ENCODE measurements around the gene CDK6.

The CDK6 gene

DNA sequence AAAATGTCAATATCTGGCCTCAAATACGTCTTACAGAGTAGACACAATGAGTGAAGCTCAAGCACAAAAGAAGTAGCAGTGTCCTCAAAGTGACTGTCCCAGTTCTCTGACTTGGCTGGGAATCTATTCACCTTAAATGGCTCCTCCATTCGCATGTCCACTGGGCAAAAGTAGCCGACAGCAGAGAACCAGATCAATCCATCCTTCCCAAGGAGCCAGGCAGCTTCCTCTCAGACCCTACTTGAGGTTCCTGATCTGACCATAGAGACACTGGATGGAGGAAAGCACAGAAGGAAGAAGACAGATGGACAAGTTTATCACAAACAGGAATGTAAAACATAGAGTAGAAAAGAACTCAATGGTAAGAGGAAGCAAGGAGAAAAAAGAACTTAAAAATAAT, 53.5 kb downstream of the CDK6 start:
- TF ChIP-seq HDGF (IDR thresholded peaks at IDR 0.05; ENCODE audit: borderline replicate concordance): no peak
- TF ChIP-seq TARDBP (IDR thresholded peaks at IDR 0.05): no peak
- TF ChIP-seq L3MBTL2 (conservative IDR thresholded peaks at IDR 0.05): no peak
- no peak for TF ChIP-seq FOXK2 (IDR thresholded peaks at IDR 0.05)
- no peak for TF ChIP-seq BHLHE40 (IDR thresholded peaks at IDR 0.05; ENCODE audit: borderline replicate concordance)
- no peak for TF ChIP-seq NFRKB (IDR thresholded peaks at IDR 0.05)
- no peak for TF ChIP-seq ARNT (IDR thresholded peaks at IDR 0.05)
- POLR2A ChIA-PET: no interaction called here
- no peak for DNase-seq (ENCODE audit: extremely low spot score)
- CTCF ChIA-PET: interaction anchor here (0.5 kb wide), 1 partner anchor 28 kb away, joined by 3 read pairs; no protein-coding TSS in a partner anchor

DNA sequence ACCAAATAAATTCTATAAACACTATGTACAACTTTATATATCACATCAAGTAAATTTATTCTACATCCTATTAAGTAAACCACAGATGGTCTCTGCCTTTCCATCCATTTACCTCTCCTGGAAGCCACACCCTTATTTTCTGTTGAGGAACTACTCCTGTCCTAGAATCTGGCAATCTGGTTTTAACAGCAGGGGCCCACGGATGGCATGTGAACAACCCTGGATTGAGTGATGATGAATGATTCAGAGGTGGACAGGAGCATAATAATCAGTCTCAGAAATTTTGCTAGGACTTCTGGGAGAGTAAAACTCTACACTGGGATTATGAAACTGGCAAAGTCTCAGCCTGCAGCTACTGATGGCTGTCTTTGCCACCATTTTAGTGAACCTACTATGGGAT, 54.1 kb downstream of the CDK6 start:
- DNase-seq (ENCODE audit: extremely low spot score): no peak
- ChIA-PET CTCF (no interaction called here), POLR2A (no interaction called here)
- TF ChIP-seq ZNF384 (IDR thresholded peaks at IDR 0.05): no peak

DNA sequence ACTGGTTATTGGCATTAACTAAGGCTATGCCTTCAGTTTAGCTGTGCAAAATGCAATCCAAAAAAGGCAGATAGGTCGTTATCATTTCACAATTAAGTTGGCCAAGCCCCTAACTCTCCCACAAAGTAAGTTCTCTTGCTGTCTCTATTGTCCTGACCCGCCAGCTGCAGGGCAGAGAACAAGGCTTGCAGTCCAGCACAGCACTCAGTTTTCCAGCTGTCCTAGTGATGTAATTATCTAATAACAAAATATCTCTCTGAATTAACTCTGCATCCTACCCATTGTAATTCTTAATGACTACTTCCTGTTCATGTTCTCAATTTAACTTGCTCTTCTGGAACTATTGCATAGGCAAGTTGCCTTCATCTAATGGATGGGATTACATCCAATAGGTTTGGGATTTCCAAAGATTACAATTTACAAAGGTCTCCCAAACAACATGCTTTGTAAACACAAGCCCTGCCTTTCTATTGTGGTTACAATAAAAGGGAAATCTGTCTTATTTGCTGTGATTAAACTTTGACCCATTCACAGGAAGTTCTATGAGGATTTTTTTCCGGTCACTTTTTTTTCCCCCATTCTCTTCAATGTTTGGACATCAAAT, 55.2 kb downstream of the CDK6 start:
- no peak for DNase-seq (ENCODE audit: extremely low spot score)
- ChIA-PET CTCF (no interaction called here), POLR2A (no interaction called here)
- no peak for TF ChIP-seq SP1 (IDR thresholded peaks at IDR 0.05)
- TF ChIP-seq FOXK2 (IDR thresholded peaks at IDR 0.05): no peak
- TF ChIP-seq ELF4 (IDR thresholded peaks at IDR 0.05): no peak
- no peak for TF ChIP-seq NFRKB (IDR thresholded peaks at IDR 0.05)
- no peak for TF ChIP-seq SUZ12 (IDR thresholded peaks at IDR 0.05)
- no peak for TF ChIP-seq ARNT (IDR thresholded peaks at IDR 0.05)
- TF ChIP-seq ZNF384 (IDR thresholded peaks at IDR 0.05): no peak
- TF ChIP-seq CTBP1 (IDR thresholded peaks at IDR 0.05; ENCODE audit: borderline replicate concordance): no peak
- TF ChIP-seq FOXA1 (IDR thresholded peaks at IDR 0.05): no peak
- TF ChIP-seq L3MBTL2 (conservative IDR thresholded peaks at IDR 0.05): no peak

DNA sequence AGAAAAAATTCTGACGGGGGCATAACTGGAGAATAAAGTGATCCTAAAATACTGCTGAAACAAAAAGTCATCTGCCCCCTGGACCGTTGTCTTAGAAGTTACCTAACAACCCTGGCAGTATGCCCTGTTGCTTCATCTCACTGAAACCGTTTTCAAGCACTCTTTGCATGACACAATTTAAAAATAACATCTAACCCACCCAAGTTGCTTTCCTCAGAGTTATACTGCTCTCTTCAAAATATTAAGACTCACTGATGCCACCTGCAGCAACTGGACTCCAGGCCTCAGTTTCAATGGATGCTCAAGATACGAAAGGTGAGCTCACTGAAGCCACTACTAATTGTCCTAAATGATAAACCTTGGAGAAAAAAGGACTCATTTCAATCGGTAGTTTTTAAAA, 57.4 kb downstream of the CDK6 start:
- POLR2A ChIA-PET: no interaction called here
- CTCF ChIA-PET: no interaction called here
- TF ChIP-seq ARNT (IDR thresholded peaks at IDR 0.05) (no peak), SP1 (IDR thresholded peaks at IDR 0.05) (no peak), SUZ12 (IDR thresholded peaks at IDR 0.05) (no peak), TARDBP (IDR thresholded peaks at IDR 0.05) (no peak), FOXM1 (IDR thresholded peaks at IDR 0.05; ENCODE audit: borderline replicate concordance) (no peak), ELF4 (IDR thresholded peaks at IDR 0.05) (no peak), NFRKB (IDR thresholded peaks at IDR 0.05) (no peak), ZNF384 (IDR thresholded peaks at IDR 0.05) (no peak), L3MBTL2 (conservative IDR thresholded peaks at IDR 0.05) (no peak), BHLHE40 (IDR thresholded peaks at IDR 0.05; ENCODE audit: borderline replicate concordance) (no peak), CTBP1 (IDR thresholded peaks at IDR 0.05; ENCODE audit: borderline replicate concordance) (no peak), HDGF (IDR thresholded peaks at IDR 0.05; ENCODE audit: borderline replicate concordance) (no peak), FOXA1 (IDR thresholded peaks at IDR 0.05) (no peak), FOXK2 (IDR thresholded peaks at IDR 0.05) (no peak), LEF1 (IDR thresholded peaks at IDR 0.05; ENCODE audit: borderline replicate concordance) (no peak)
- TF ChIP-seq, protein P1, sequence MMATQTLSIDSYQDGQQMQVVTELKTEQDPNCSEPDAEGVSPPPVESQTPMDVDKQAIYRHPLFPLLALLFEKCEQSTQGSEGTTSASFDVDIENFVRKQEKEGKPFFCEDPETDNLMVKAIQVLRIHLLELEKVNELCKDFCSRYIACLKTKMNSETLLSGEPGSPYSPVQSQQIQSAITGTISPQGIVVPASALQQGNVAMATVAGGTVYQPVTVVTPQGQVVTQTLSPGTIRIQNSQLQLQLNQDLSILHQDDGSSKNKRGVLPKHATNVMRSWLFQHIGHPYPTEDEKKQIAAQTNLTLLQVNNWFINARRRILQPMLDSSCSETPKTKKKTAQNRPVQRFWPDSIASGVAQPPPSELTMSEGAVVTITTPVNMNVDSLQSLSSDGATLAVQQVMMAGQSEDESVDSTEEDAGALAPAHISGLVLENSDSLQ (IDR thresholded peaks at IDR 0.05): no peak
- no peak for DNase-seq (ENCODE audit: extremely low spot score)

DNA sequence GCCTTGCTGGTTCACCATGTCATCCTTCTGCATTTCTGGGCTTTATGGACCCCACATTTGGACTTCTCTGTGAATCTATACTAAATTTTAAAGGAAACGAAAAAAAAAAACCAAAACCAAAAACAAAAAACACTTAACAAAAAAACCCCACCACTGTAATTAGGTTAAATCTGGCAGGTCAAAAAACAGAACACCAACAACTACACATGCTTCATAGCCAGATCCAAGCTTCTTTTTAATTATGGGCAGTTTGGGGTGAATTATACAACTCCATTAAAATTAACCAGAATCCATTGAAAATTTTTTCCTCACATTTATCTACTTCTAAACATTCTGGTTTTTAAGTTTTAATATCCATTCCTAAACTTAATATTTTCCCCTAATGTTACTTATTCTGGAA, 58.4 kb downstream of the CDK6 start:
- CTCF ChIA-PET: no interaction called here
- POLR2A ChIA-PET: no interaction called here
- DNase-seq (ENCODE audit: extremely low spot score): no peak
- TF ChIP-seq FOXA1 (IDR thresholded peaks at IDR 0.05): no peak
- TF ChIP-seq ELF4 (IDR thresholded peaks at IDR 0.05): no peak
- no peak for TF ChIP-seq FOXM1 (IDR thresholded peaks at IDR 0.05; ENCODE audit: borderline replicate concordance)
- no peak for TF ChIP-seq NFRKB (IDR thresholded peaks at IDR 0.05)
- TF ChIP-seq LEF1 (IDR thresholded peaks at IDR 0.05; ENCODE audit: borderline replicate concordance): no peak
- TF ChIP-seq BHLHE40 (IDR thresholded peaks at IDR 0.05; ENCODE audit: borderline replicate concordance): no peak
- no peak for TF ChIP-seq SUZ12 (IDR thresholded peaks at IDR 0.05)
- no peak for TF ChIP-seq HDGF (IDR thresholded peaks at IDR 0.05; ENCODE audit: borderline replicate concordance)
- TF ChIP-seq TARDBP (IDR thresholded peaks at IDR 0.05): no peak
- no peak for TF ChIP-seq ARNT (IDR thresholded peaks at IDR 0.05)
- TF ChIP-seq ZNF384 (IDR thresholded peaks at IDR 0.05): no peak
- no peak for TF ChIP-seq SP1 (IDR thresholded peaks at IDR 0.05)
- no peak for TF ChIP-seq L3MBTL2 (conservative IDR thresholded peaks at IDR 0.05)

DNA sequence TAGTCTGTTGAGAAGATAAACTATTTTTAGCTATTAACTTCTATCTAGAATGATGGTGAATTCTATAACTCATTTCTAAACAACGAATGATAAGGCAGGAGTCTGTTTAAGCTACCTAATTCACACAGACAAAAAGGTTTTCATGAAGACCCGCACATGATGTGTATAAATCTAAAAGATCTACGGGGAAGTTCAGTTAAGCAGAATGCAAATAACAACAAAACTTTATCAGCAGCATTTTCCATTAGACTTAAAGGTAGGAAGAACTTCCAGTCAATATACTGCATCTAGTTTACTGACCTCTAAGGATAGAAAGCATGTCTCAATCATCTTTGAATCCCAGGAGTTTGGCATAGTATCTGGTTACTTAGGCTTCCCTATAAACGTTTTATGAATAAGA, 62.6 kb downstream of the CDK6 start:
- CTCF ChIA-PET: no interaction called here
- POLR2A ChIA-PET: no interaction called here
- no peak for DNase-seq (ENCODE audit: extremely low spot score)
- TF ChIP-seq CTBP1 (IDR thresholded peaks at IDR 0.05; ENCODE audit: borderline replicate concordance): no peak
- TF ChIP-seq ARNT (IDR thresholded peaks at IDR 0.05): no peak
- no peak for TF ChIP-seq SP1 (IDR thresholded peaks at IDR 0.05)
- TF ChIP-seq NFRKB (IDR thresholded peaks at IDR 0.05): no peak
- no peak for TF ChIP-seq FOXA1 (IDR thresholded peaks at IDR 0.05)
- TF ChIP-seq LEF1 (IDR thresholded peaks at IDR 0.05; ENCODE audit: borderline replicate concordance): no peak
- no peak for TF ChIP-seq SUZ12 (IDR thresholded peaks at IDR 0.05)
- no peak for TF ChIP-seq L3MBTL2 (conservative IDR thresholded peaks at IDR 0.05)
- no peak for TF ChIP-seq FOXM1 (IDR thresholded peaks at IDR 0.05; ENCODE audit: borderline replicate concordance)
- TF ChIP-seq HDGF (IDR thresholded peaks at IDR 0.05; ENCODE audit: borderline replicate concordance): no peak

DNA sequence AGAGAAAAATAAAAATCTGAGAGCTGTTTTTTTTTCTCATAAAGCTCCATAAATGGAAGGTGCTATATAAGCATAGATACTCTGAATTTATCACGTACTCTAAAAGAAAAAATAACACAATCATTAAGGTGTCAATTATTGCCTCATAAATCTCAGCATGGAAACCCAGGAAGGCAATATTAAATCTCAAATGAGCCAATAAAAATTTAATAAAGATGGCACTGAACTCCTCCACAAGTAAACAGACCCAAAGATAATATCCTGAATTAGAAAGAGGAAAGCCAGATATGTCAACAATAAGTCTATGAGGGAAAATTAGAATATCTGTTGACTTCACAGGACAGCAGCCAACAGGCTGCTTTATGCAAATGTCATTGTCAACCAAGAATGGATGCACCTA, 66.5 kb downstream of the CDK6 start:
- DNase-seq (ENCODE audit: extremely low spot score): no peak
- TF ChIP-seq, protein P1 (IDR thresholded peaks at IDR 0.05): peak; percentile 40; the same call in 1 of the 2 replicates
- TF ChIP-seq CTBP1 (IDR thresholded peaks at IDR 0.05; ENCODE audit: borderline replicate concordance) (no peak), FOXM1 (IDR thresholded peaks at IDR 0.05; ENCODE audit: borderline replicate concordance) (no peak)
- ChIA-PET POLR2A (no interaction called here), CTCF (no interaction called here)
